ENCODE data around the gene CFAP221. TPM values are rescaled to one million over a fixed set of nuclear protein-coding genes. Genes with fewer than 3 reads are reported as not detected.

CFAP221 gene
- total RNA-seq, 5 donors from 2014 or later (not counting 1 experiment from before 2014, with no cell fraction given), result not detected

DNA sequence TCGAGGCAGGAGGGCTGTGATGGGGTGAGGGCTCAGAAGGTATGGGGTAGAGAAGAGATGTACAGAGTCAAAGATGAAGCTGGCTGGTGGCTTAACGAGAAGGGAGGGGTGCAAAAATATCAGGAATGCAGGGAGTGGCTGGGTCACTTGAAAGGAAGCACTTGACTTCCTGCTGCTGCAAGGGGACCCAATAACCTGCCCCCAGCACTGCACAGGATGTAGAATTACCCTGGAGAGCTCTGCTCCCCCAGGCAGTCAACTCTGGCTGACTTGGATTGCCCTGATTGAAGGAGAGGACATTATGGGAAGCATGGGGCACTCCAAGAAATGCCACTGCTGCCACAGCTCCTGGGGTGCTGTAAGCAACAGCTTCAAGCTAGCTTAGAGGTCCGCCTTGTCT lies 41.8 kb downstream of the CFAP221 start:
- ChIA-PET POLR2A (no interaction called here), CTCF (no interaction called here)
- no peak overlapping the region for H3K27ac ChIP-seq (ENCODE audit: low read length)
- H3K9me3 Mint-ChIP-seq, result peaks cover 0 to 4% (median 0%) of the 10 kb centered on the region in 3 donors
- H3K27me3 Mint-ChIP-seq, result peaks cover 6 to 14% of the 10 kb centered on the region in 2 donors
- WGBS (ENCODE audit: insufficient coverage), result 17% methylated on average over 2 of the region's 3 CpGs
- no peak overlapping the region for H3K4me3 ChIP-seq (ENCODE audit: control insufficient read depth in 1 of 2, extremely low read depth in 1 of 2, low read length in 1 of 2)
- H3K4me1 ChIP-seq (ENCODE audit: control insufficient read depth in 1 of 2, extremely low read depth in 1 of 2, insufficient read depth in 2 of 2, low read length in 2 of 2), result no peaks in the 10 kb centered on the region
- peaks cover 0 to 21% of the 10 kb centered on the region in 2 experiments for H3K27me3 ChIP-seq (replicated peaks in 1 of 2; ENCODE audit: control insufficient read depth in 2 of 2, extremely low read depth in 1 of 2, insufficient read depth in 2 of 2, low read length in 1 of 2)
- no peaks in the 10 kb centered on the region for H3K4me1 Mint-ChIP-seq
- no peak for ATAC-seq (replicated peaks in 1 of 4)
- H3K4me3 Mint-ChIP-seq, result no peak overlapping the region
- no peak for DNase-seq
- H3K27ac Mint-ChIP-seq, result no peak overlapping the region
- H3K36me3 ChIP-seq (ENCODE audit: control insufficient read depth in 2 of 2, extremely low read depth in 1 of 2, insufficient read depth in 1 of 2, low read length in 1 of 2), result no peaks in the 10 kb centered on the region
- H3K9me3 ChIP-seq, result no peaks in the 10 kb centered on the region
- H3K36me3 Mint-ChIP-seq, result no peaks in the 10 kb centered on the region

- no peaks in the 10 kb centered on the region for H3K9me3 Mint-ChIP-seq
- H3K4me3 ChIP-seq (ENCODE audit: control insufficient read depth in 1 of 2, extremely low read depth in 1 of 2, low read length in 1 of 2), result no peak overlapping the region
- no peak overlapping the region for H3K4me3 Mint-ChIP-seq
- ChIA-PET POLR2A (no interaction called here), CTCF (no interaction called here)
- no peaks in the 10 kb centered on the region for H3K4me1 Mint-ChIP-seq
- no peaks in the 10 kb centered on the region for H3K36me3 ChIP-seq (ENCODE audit: control insufficient read depth in 2 of 2, extremely low read depth in 1 of 2, insufficient read depth in 1 of 2, low read length in 1 of 2)
- no CpG with 5 or more reads among the region's 3 CpGs for whole genome bisulfite sequencing (ENCODE audit: insufficient coverage)
- ATAC-seq (replicated peaks in 1 of 4) (no peak), DNase-seq (no peak)
- no peaks in the 10 kb centered on the region for H3K4me1 ChIP-seq (ENCODE audit: control insufficient read depth in 1 of 2, extremely low read depth in 1 of 2, insufficient read depth in 2 of 2, low read length in 2 of 2)
- H3K36me3 Mint-ChIP-seq, result no peaks in the 10 kb centered on the region
- no peak overlapping the region for H3K27ac ChIP-seq (ENCODE audit: low read length)
- no peak overlapping the region for H3K27ac Mint-ChIP-seq
- H3K27me3 ChIP-seq (replicated peaks in 1 of 2; ENCODE audit: control insufficient read depth in 2 of 2, extremely low read depth in 1 of 2, insufficient read depth in 2 of 2, low read length in 1 of 2), result peaks cover 0 to 22% of the 10 kb centered on the region in 2 experiments
- peaks cover 5 to 14% of the 10 kb centered on the region in 2 donors for H3K27me3 Mint-ChIP-seq
- no peaks in the 10 kb centered on the region for H3K9me3 ChIP-seq
Measured at GRCh38 chr2:119590873-119591272, 46.6 kb downstream of the CFAP221 start.

GRCh38 chr2:119591523-119591922 lies 47.3 kb downstream of the CFAP221 start:
- Mint-ChIP-seq H3K4me1 (no peaks in the 10 kb centered on the region), H3K4me3 (no peak overlapping the region), H3K9me3 (no peaks in the 10 kb centered on the region), H3K27ac (no peak overlapping the region), H3K27me3 (peaks cover 2 to 14% of the 10 kb centered on the region in 2 donors), H3K36me3 (no peaks in the 10 kb centered on the region)
- no peaks in the 10 kb centered on the region for H3K4me1 ChIP-seq (ENCODE audit: control insufficient read depth in 1 of 2, extremely low read depth in 1 of 2, insufficient read depth in 2 of 2, low read length in 2 of 2)
- H3K9me3 ChIP-seq, result no peaks in the 10 kb centered on the region
- POLR2A ChIA-PET, result no interaction called here
- no peak overlapping the region for H3K27ac ChIP-seq (ENCODE audit: low read length)
- no peaks in the 10 kb centered on the region for H3K36me3 ChIP-seq (ENCODE audit: control insufficient read depth in 2 of 2, extremely low read depth in 1 of 2, insufficient read depth in 1 of 2, low read length in 1 of 2)
- DNase-seq (no peak), ATAC-seq (replicated peaks in 1 of 4) (no peak)
- H3K4me3 ChIP-seq (ENCODE audit: control insufficient read depth in 1 of 2, extremely low read depth in 1 of 2, low read length in 1 of 2), result no peak overlapping the region
- CTCF ChIA-PET, result no interaction called here
- peaks cover 0 to 20% of the 10 kb centered on the region in 2 experiments for H3K27me3 ChIP-seq (replicated peaks in 1 of 2; ENCODE audit: control insufficient read depth in 2 of 2, extremely low read depth in 1 of 2, insufficient read depth in 2 of 2, low read length in 1 of 2)
- 92% methylated on average over 3 of the region's 3 CpGs for WGBS (ENCODE audit: insufficient coverage)

DNA sequence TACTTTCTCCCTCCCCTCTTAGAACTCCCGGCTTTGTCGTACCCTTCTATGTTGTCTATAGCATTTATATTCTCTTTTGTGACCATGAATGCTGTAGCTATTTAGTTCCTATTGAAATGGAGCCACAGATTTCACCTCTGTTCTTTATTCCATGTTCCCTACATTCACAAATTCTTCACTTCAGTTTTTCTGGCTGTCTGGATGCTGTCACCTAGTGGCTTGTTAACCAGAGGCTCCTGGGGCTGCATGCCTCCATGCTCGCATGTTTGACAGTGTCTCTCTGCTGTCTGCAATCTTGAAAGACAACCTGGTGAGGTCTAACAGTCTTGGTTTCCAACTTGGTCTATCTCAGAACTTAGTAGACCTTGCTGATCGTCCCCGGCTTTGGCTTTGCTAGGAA lies 48.2 kb downstream of the CFAP221 start:
- Mint-ChIP-seq H3K36me3 (no peaks in the 10 kb centered on the region), H3K9me3 (no peaks in the 10 kb centered on the region), H3K27ac (no peak overlapping the region), H3K4me1 (no peaks in the 10 kb centered on the region), H3K4me3 (no peak overlapping the region), H3K27me3 (peaks cover 2 to 14% of the 10 kb centered on the region in 2 donors)
- no peak overlapping the region for H3K4me3 ChIP-seq (ENCODE audit: control insufficient read depth in 1 of 2, extremely low read depth in 1 of 2, low read length in 1 of 2)
- no peak overlapping the region for H3K27ac ChIP-seq (ENCODE audit: low read length)
- CTCF ChIA-PET, result no interaction called here
- H3K36me3 ChIP-seq (ENCODE audit: control insufficient read depth in 2 of 2, extremely low read depth in 1 of 2, insufficient read depth in 1 of 2, low read length in 1 of 2), result no peaks in the 10 kb centered on the region
- ATAC-seq (replicated peaks in 1 of 4), result no peak
- H3K27me3 ChIP-seq (replicated peaks in 1 of 2; ENCODE audit: control insufficient read depth in 2 of 2, extremely low read depth in 1 of 2, insufficient read depth in 2 of 2, low read length in 1 of 2), result peaks cover 0 to 20% of the 10 kb centered on the region in 2 experiments
- H3K9me3 ChIP-seq, result no peaks in the 10 kb centered on the region
- WGBS (ENCODE audit: insufficient coverage), result 39% methylated on average over 3 of the region's 5 CpGs
- no peaks in the 10 kb centered on the region for H3K4me1 ChIP-seq (ENCODE audit: control insufficient read depth in 1 of 2, extremely low read depth in 1 of 2, insufficient read depth in 2 of 2, low read length in 2 of 2)
- POLR2A ChIA-PET, result no interaction called here
- DNase-seq, result no peak

- WGBS (ENCODE audit: insufficient coverage), result 100% methylated on average over 1 of the region's 6 CpGs
- Mint-ChIP-seq H3K9me3 (no peaks in the 10 kb centered on the region), H3K4me1 (no peaks in the 10 kb centered on the region), H3K27me3 (peaks cover under 1 to 5% of the 10 kb centered on the region in 2 donors), H3K36me3 (no peaks in the 10 kb centered on the region), H3K27ac (no peak overlapping the region), H3K4me3 (no peak overlapping the region)
- Histone ChIP-seq H3K9me3 (no peaks in the 10 kb centered on the region), H3K4me1 (ENCODE audit: control insufficient read depth in 1 of 2, extremely low read depth in 1 of 2, insufficient read depth in 2 of 2, low read length in 2 of 2) (no peaks in the 10 kb centered on the region), H3K27ac (ENCODE audit: low read length) (no peak overlapping the region), H3K4me3 (ENCODE audit: control insufficient read depth in 1 of 2, extremely low read depth in 1 of 2, low read length in 1 of 2) (no peak overlapping the region), H3K36me3 (ENCODE audit: control insufficient read depth in 2 of 2, extremely low read depth in 1 of 2, insufficient read depth in 1 of 2, low read length in 1 of 2) (no peaks in the 10 kb centered on the region), H3K27me3 (replicated peaks in 1 of 2; ENCODE audit: control insufficient read depth in 2 of 2, extremely low read depth in 1 of 2, insufficient read depth in 2 of 2, low read length in 1 of 2) (peaks cover 0 to 10% of the 10 kb centered on the region in 2 experiments)
- ATAC-seq (replicated peaks in 1 of 4), result no peak
- DNase-seq, result no peak
- ChIA-PET CTCF (no interaction called here), POLR2A (no interaction called here)
Measured at GRCh38 chr2:119596638-119597037, 52.4 kb downstream of the CFAP221 start.

DNA sequence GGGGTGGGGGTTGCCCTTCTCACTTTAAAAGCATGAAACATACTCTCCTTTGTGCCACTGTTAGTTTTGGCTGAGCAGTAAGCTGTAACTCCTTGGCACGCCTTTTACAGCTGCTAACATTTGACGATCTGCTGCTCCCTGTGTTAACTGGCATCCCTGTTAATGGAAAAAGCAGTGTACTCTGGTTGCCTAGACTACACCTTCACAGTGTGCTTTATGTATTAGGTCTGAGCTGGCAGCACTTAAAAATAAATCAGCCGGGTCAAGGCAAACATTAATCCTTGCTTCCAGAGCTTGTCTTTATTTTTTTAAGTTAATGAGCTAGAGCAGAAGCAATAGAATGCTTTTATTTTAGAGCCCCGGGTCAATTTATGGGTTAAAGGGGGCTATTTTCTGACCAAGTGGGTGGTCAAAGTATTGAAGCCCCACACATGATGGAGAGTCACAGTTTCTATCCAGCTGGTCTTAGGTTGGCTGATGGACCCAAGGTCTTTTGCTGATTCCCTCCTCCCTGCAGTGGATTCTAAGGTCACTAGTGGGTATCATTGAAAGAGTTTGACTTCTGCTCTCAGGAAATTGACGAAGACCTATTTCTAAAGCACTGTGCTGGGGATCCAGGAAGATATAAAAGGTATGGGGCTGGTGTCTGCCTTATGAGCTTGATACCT lies 54.5 kb downstream of the CFAP221 start:
- peaks cover 0 to 3% of the 10 kb centered on the region in 2 donors for H3K27me3 Mint-ChIP-seq
- Histone ChIP-seq H3K4me3 (ENCODE audit: control insufficient read depth in 1 of 2, extremely low read depth in 1 of 2, low read length in 1 of 2) (no peak overlapping the region), H3K27ac (ENCODE audit: low read length) (no peak overlapping the region), H3K9me3 (no peaks in the 10 kb centered on the region), H3K36me3 (ENCODE audit: control insufficient read depth in 2 of 2, extremely low read depth in 1 of 2, insufficient read depth in 1 of 2, low read length in 1 of 2) (no peaks in the 10 kb centered on the region), H3K27me3 (replicated peaks in 1 of 2; ENCODE audit: control insufficient read depth in 2 of 2, extremely low read depth in 1 of 2, insufficient read depth in 2 of 2, low read length in 1 of 2) (peaks cover 0 to 10% of the 10 kb centered on the region in 2 experiments), H3K4me1 (ENCODE audit: control insufficient read depth in 1 of 2, extremely low read depth in 1 of 2, insufficient read depth in 2 of 2, low read length in 2 of 2) (no peaks in the 10 kb centered on the region)
- H3K36me3 Mint-ChIP-seq, result no peaks in the 10 kb centered on the region
- POLR2A ChIA-PET, result no interaction called here
- DNase-seq (no peak), ATAC-seq (replicated peaks in 1 of 4) (no peak)
- H3K4me1 Mint-ChIP-seq, result no peaks in the 10 kb centered on the region
- no peak overlapping the region for H3K27ac Mint-ChIP-seq
- no peaks in the 10 kb centered on the region for H3K9me3 Mint-ChIP-seq
- no peak overlapping the region for H3K4me3 Mint-ChIP-seq
- CTCF ChIA-PET, result no interaction called here
- WGBS (ENCODE audit: insufficient coverage), result 89% methylated on average over 3 of the region's 5 CpGs

DNA sequence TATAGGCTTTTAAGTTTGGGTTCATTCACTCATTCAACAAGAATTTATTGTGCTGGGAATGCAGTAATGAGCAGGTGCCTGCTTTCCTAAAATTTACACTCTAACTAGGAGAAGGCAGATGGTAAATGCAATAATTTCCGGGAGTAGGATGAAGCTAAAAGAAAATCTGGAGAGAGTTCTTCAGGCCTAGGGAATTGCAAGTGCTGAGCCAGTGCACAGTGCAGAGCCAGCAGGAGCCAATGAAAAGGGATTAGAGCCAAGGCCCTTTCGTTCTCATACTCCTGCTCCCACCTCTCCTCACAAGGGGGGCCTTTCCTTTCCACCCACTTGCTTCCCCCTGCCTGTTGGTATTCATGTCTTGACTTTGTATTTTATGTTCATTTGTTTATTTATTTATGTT lies 55.1 kb downstream of the CFAP221 start:
- H3K36me3 Mint-ChIP-seq, result no peaks in the 10 kb centered on the region
- ATAC-seq (replicated peaks in 1 of 4) (no peak), DNase-seq (no peak)
- H3K27ac ChIP-seq (ENCODE audit: low read length), result no peak overlapping the region
- H3K4me3 Mint-ChIP-seq, result no peak overlapping the region
- no peaks in the 10 kb centered on the region for H3K36me3 ChIP-seq (ENCODE audit: control insufficient read depth in 2 of 2, extremely low read depth in 1 of 2, insufficient read depth in 1 of 2, low read length in 1 of 2)
- H3K27me3 ChIP-seq (replicated peaks in 1 of 2; ENCODE audit: control insufficient read depth in 2 of 2, extremely low read depth in 1 of 2, insufficient read depth in 2 of 2, low read length in 1 of 2), result peaks cover 0 to 10% of the 10 kb centered on the region in 2 experiments
- CTCF ChIA-PET, result interaction anchor here in 1 of 2 donors (0.6 kb wide), 1 partner anchor 1102 kb away, joined by 3 read pairs; no protein-coding TSS in a partner anchor
- no peak overlapping the region for H3K4me3 ChIP-seq (ENCODE audit: control insufficient read depth in 1 of 2, extremely low read depth in 1 of 2, low read length in 1 of 2)
- no peak overlapping the region for H3K27ac Mint-ChIP-seq
- POLR2A ChIA-PET, result no interaction called here
- no CpG with 5 or more reads among the region's 2 CpGs for WGBS (ENCODE audit: insufficient coverage)
- no peaks in the 10 kb centered on the region for H3K9me3 Mint-ChIP-seq
- no peaks in the 10 kb centered on the region for H3K9me3 ChIP-seq
- H3K27me3 Mint-ChIP-seq, result peaks cover 3% of the 10 kb centered on the region in 2 donors
- no peaks in the 10 kb centered on the region for H3K4me1 ChIP-seq (ENCODE audit: control insufficient read depth in 1 of 2, extremely low read depth in 1 of 2, insufficient read depth in 2 of 2, low read length in 2 of 2)
- no peaks in the 10 kb centered on the region for H3K4me1 Mint-ChIP-seq
